CD14-positive monocyte (primary cell): ENCODE measurements around the gene TBP. TPM values are rescaled to one million over a fixed set of nuclear protein-coding genes. Genes with fewer than 3 reads are reported as not detected.

Source experiments
- DNase-seq, 3 donors: peaks; one replicate each; pipeline ENCODE4 v3.0.0-alpha.2; 2011 to 2022
- H2AFZ ChIP-seq: 2 replicates; pipeline ENCODE4 v1.6.0; 2012; ENCODE audit warnings: mild to moderate bottlenecking, low read depth, low read length, inconsistent platforms; ENCODE audit not compliant: insufficient read depth, poor library complexity, severe bottlenecking
- H3K27ac ChIP-seq, 2 donors: 1 replicate in 1 of 2; 2 replicates in 1 of 2; pipeline ENCODE4 v1.5.1; 2012 to 2013; ENCODE audit warnings: low read length in 2 of 2, control low read depth in 1 of 2, inconsistent platforms in 1 of 2, low read depth in 1 of 2, mild to moderate bottlenecking in 1 of 2
- H3K27me3 ChIP-seq, 2 donors: one replicate each; pipeline versions ENCODE4 v1.6.0 to v1.6.1; 2011 to 2013; ENCODE audit warnings: low read length in 2 of 2; ENCODE audit not compliant: control insufficient read depth in 2 of 2, insufficient read depth in 2 of 2
- H3K36me3 ChIP-seq, 2 donors: replicated peaks in 1 of 2; 1 replicate in 1 of 2; 2 replicates in 1 of 2; pipeline versions ENCODE4 v1.5.1 to v1.6.1; 2012 to 2013; ENCODE audit warnings: low read length in 2 of 2, control low read depth in 1 of 2, inconsistent platforms in 1 of 2, mild to moderate bottlenecking in 1 of 2; ENCODE audit not compliant: insufficient read depth in 2 of 2, control insufficient read depth in 1 of 2
- H3K4me1 ChIP-seq, 2 donors: 1 replicate in 1 of 2; 2 replicates in 1 of 2; pipeline versions ENCODE4 v1.5.1 to v1.6.1; 2012 to 2013; ENCODE audit warnings: low read length in 2 of 2, control low read depth in 1 of 2, inconsistent platforms in 1 of 2, mild to moderate bottlenecking in 1 of 2, moderate library complexity in 1 of 2; ENCODE audit not compliant: insufficient read depth in 2 of 2, control insufficient read depth in 1 of 2
- H3K4me2 ChIP-seq: replicated peaks from 2 replicates; pipeline ENCODE3; 2012; ENCODE audit warnings: low read length, moderate library complexity, mild to moderate bottlenecking; ENCODE audit not compliant: poor library complexity, severe bottlenecking; ENCODE audit errors: extremely low read depth
- H3K4me3 ChIP-seq, 3 experiments: fragments of 200-600 bp in 1 of 3; sonication (generic) in 1 of 3; replicated peaks in 1 of 3; 1 replicate in 2 of 3; 2 replicates in 1 of 3; pipeline ENCODE4 v1.5.1; 2011 to 2013; ENCODE audit warnings: low read length in 3 of 3, mild to moderate bottlenecking in 3 of 3, control low read depth in 2 of 3, low read depth in 2 of 3, inconsistent platforms in 1 of 3, moderate library complexity in 1 of 3
- H3K79me2 ChIP-seq: 2 replicates; pipeline ENCODE4 v1.6.0; 2012; ENCODE audit warnings: mild to moderate bottlenecking, control low read depth, inconsistent platforms, low read length, moderate library complexity; ENCODE audit not compliant: insufficient read depth
- H3K9ac ChIP-seq: 2 replicates; pipeline ENCODE4 v1.6.0; 2017; ENCODE audit warnings: low read length, mild to moderate bottlenecking; ENCODE audit not compliant: insufficient read depth, poor library complexity, severe bottlenecking
- H3K9me3 ChIP-seq, 2 donors: replicated peaks in 1 of 2; 1 replicate in 1 of 2; 2 replicates in 1 of 2; pipeline versions ENCODE4 v1.5.1 to v1.6.1; 2012 to 2013; ENCODE audit warnings: low read length in 2 of 2, control low read depth in 1 of 2; ENCODE audit not compliant: control insufficient read depth in 1 of 2, insufficient read depth in 1 of 2
- H4K20me1 ChIP-seq: 2 replicates; pipeline ENCODE4 v1.6.0; 2012; ENCODE audit warnings: mild to moderate bottlenecking, low read length, control low read depth, moderate library complexity; ENCODE audit not compliant: insufficient read depth
- H3K27ac Mint-ChIP-seq, 7 donors: one replicate each; pipeline ENCODE4 v1.8.0; 2020; ENCODE audit warnings: mild to moderate bottlenecking in 7 of 7, mixed read lengths in 7 of 7, moderate library complexity in 6 of 7, inconsistent platforms in 2 of 7
- H3K27me3 Mint-ChIP-seq, 3 donors: one replicate each; pipeline ENCODE4 v1.8.0; 2021 to 2022; ENCODE audit warnings: low read depth in 3 of 3, mild to moderate bottlenecking in 3 of 3, mixed read lengths in 3 of 3, moderate library complexity in 3 of 3, inconsistent platforms in 1 of 3
- H3K36me3 Mint-ChIP-seq, 2 donors: one replicate each; pipeline ENCODE4 v1.8.0; 2020; ENCODE audit warnings: mixed read lengths in 2 of 2, inconsistent platforms in 1 of 2, mild to moderate bottlenecking in 1 of 2
- H3K4me1 Mint-ChIP-seq: one replicate; pipeline ENCODE4 v1.8.0; 2020; ENCODE audit warnings: mild to moderate bottlenecking, mixed read lengths
- H3K4me3 Mint-ChIP-seq, 2 donors: one replicate each; pipeline ENCODE4 v1.8.0; 2020; ENCODE audit warnings: mild to moderate bottlenecking in 2 of 2, mixed read lengths in 2 of 2, moderate library complexity in 1 of 2
- H3K9me3 Mint-ChIP-seq, 7 donors: one replicate each; pipeline ENCODE4 v1.8.0; 2020 to 2022; ENCODE audit warnings: mixed read lengths in 7 of 7, mild to moderate bottlenecking in 6 of 7, moderate library complexity in 6 of 7, inconsistent platforms in 2 of 7
- WGBS: methylation state at CpG from one replicate; pipeline ENCODE4 v1.1.5; 2013; ENCODE audit warnings: missing lambda C conversion rate; ENCODE audit not compliant: insufficient coverage; 5-methylcytosine and 5-hydroxymethylcytosine counted together
- intact Hi-C, 2 donors: fragments of 100-400 bp; cut with micrococcal nuclease; formaldehyde crosslinking; loops; one replicate each; pipeline versions ENCODE4 v1.15.0 to v1.15.1; 2023
- polyA plus RNA-seq, 3 donors: library from polyadenylated mRNA; depleted of rRNA in 1 of 3; unstranded in 2 of 3; stranded (reverse) in 1 of 3; fragments of 300-500 nt in 2 of 3; fragments of >200 nt in 1 of 3; fragmentation: Illumina TruSeq in 2 of 3; gene quantifications; 1 replicate in 2 of 3; 2 replicates in 1 of 3; pipeline ENCODE4 v1.2.3, GENCODE V29; 2012 to 2021
- TF ChIP-seq, protein P1 (sequence below): fragments of 200-600 bp; IDR thresholded peaks from one replicate; pipeline ENCODE4 v1.8.0; 2022; ENCODE audit warnings: antibody characterized with exemption, mild to moderate bottlenecking

TBP gene
- polyA plus RNA-seq, 3 donors, result 7.3 to 14.5 (median 14.4) TPM

- TF ChIP-seq, protein P1, sequence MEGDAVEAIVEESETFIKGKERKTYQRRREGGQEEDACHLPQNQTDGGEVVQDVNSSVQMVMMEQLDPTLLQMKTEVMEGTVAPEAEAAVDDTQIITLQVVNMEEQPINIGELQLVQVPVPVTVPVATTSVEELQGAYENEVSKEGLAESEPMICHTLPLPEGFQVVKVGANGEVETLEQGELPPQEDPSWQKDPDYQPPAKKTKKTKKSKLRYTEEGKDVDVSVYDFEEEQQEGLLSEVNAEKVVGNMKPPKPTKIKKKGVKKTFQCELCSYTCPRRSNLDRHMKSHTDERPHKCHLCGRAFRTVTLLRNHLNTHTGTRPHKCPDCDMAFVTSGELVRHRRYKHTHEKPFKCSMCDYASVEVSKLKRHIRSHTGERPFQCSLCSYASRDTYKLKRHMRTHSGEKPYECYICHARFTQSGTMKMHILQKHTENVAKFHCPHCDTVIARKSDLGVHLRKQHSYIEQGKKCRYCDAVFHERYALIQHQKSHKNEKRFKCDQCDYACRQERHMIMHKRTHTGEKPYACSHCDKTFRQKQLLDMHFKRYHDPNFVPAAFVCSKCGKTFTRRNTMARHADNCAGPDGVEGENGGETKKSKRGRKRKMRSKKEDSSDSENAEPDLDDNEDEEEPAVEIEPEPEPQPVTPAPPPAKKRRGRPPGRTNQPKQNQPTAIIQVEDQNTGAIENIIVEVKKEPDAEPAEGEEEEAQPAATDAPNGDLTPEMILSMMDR, result no peak
- DNase-seq, result no peak
- Histone ChIP-seq H3K4me3 (no peak overlapping the region), H3K79me2 (peaks cover 19% of the 10 kb centered on the region), H3K36me3 (peaks cover 65 to 91% of the 10 kb centered on the region in 2 donors), H3K9ac (no peak overlapping the region), H4K20me1 (peaks cover 4% of the 10 kb centered on the region), H3K9me3 (no peaks in the 10 kb centered on the region), H2AFZ (no peak overlapping the region), H3K27ac (no peak overlapping the region), H3K4me2 (no peak overlapping the region), H3K4me1 (peaks cover 7 to 8% of the 10 kb centered on the region in 2 donors), H3K27me3 (no peaks in the 10 kb centered on the region)
- Mint-ChIP-seq H3K4me3 (no peak overlapping the region), H3K36me3 (peaks cover 67 to 74% of the 10 kb centered on the region in 2 donors), H3K9me3 (no peaks in the 10 kb centered on the region), H3K27me3 (no peaks in the 10 kb centered on the region), H3K4me1 (peaks cover 7% of the 10 kb centered on the region), H3K27ac (no peak overlapping the region)
- intact Hi-C loops, result no loop called here
Measured at GRCh38 chr6:170578909-170579308, 24.7 kb downstream of the TBP start.

DNA sequence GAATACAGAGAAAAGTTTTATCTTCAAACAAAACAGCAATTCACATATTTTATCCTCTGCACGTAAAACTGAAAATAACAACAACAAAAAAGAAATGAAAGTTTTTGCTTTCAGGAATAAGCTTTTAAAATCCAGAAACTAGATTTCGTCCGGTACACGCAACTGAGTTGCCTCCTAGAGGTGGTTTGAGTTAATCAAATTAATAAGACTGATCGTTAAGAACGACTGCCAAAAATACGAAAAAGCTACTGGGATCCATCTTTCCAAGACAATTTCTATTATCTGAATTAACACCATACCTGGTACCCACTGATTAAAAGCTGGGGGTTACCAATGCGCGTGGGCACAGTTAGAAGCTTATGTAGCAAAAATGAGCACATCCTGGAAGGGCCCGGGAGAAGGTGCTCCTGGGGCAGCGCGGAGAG is 29.6 kb downstream of the TBP start:
- Mint-ChIP-seq H3K4me1 (peaks cover 15% of the 10 kb centered on the region), H3K36me3 (peaks cover 37 to 40% of the 10 kb centered on the region in 2 donors), H3K9me3 (no peaks in the 10 kb centered on the region), H3K27me3 (peaks cover 0 to 2% (median 2%) of the 10 kb centered on the region in 3 donors), H3K27ac (peak overlapping the region; percentile 79 to 92 (median 84)), H3K4me3 (peak overlapping the region; percentile 85 to 92)
- Histone ChIP-seq H3K4me2 (peak overlapping the region; percentile 90), H4K20me1 (no peaks in the 10 kb centered on the region), H3K9me3 (no peaks in the 10 kb centered on the region), H2AFZ (peak overlapping the region; percentile 96), H3K4me1 (peaks cover 14 to 19% of the 10 kb centered on the region in 2 donors), H3K4me3 (peak overlapping the region; percentile 56 to 88 (median 82)), H3K27me3 (no peaks in the 10 kb centered on the region), H3K27ac (peak overlapping the region; percentile 42 to 87), H3K36me3 (peaks cover 26 to 43% of the 10 kb centered on the region in 2 donors), H3K9ac (peak overlapping the region; percentile 79), H3K79me2 (peaks cover 18% of the 10 kb centered on the region)
- TF ChIP-seq, protein P1, result no peak
- intact Hi-C loops, result no loop called here
- WGBS, result 0% methylated on average over 5 of the region's 12 CpGs
- DNase-seq, result no peak
